Endometrial microvascular endothelial cells (primary cell): ENCODE data around the gene C2orf66. TPM values are rescaled to one million over a fixed set of nuclear protein-coding genes. Genes with fewer than 3 reads are reported as not detected.

Experiments
- in situ Hi-C: cut with HindIII; loops from 2 replicates; pipeline ENCODE4 v1.10.0; 2017; ENCODE audit warnings: low sequenced_read_pairs, low pct_unique_long_range_greater_than_20kb; ENCODE audit errors: inconsistent ontology term
- total RNA-seq: library from RNA; depleted of rRNA; stranded (reverse); fragments of >200 nt; gene quantifications from one replicate; pipeline ENCODE4 v1.2.3, GENCODE V29; 2015; ENCODE audit errors: inconsistent ontology term

Gene C2orf66
- total RNA-seq, 1 donor from 2014 or later, result 0.19 TPM

DNA sequence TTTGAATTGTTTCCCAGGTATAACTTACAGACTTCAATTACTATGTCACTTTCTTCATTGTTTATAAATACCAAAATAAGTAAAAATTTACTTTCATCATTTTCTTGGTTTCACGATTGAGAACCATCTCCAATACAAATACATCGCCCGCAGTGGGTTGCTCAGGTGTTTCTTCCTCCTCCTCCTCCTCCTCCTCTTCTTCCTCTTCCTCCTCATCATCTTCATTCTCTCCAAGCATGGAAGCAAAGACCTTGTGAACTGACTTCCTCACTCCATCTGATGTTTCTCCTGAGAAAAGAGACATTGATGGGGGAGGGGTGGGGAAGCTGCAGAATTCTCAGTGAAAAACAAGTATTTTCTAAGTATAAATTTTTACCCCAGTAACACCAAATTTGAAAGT, 16.3 kb downstream of the C2orf66 start:
- in situ Hi-C loops, result loop anchor here (25.0 kb wide), 1 partner anchor 706 kb away; no protein-coding TSS in a partner anchor

DNA sequence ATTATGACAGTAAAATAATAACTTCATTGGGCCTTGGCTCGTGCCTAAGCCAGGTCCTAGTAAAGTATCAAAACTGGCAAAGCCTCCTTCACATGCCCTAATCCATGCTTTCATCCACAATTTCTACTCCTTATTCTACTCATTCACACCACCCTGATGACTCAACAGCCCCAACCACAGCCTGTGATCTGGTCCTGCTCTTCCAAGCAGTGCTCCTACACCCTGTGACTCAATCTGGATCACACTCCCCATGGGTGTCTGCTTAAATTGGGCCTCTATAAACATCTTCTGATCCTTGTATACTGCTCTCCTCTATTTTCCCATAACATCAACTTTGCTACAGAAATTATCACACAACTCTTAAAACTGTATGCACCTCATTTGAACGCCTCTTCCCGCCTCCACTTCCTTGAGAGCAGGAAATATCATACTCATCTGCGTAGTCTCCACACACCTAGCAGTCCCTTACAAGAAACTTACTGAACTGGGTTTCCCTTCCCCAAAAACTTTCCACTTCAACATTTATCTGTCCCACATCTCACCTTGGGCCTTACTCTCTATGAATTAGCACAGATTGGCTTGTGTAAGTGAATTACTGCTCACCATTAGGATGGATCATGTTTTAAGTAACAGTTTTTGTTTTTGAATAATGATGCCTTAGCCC, 25.6 kb downstream of the C2orf66 start:
- in situ Hi-C loops, result loop anchor here (25.0 kb wide), 1 partner anchor 696 kb away; no protein-coding TSS in a partner anchor

GRCh38 chr2:196767101-196767500, 42.1 kb downstream of the C2orf66 start:
- in situ Hi-C loops, result no loop called here

GRCh38 chr2:196759378-196759706, 49.8 kb downstream of the C2orf66 start:
- in situ Hi-C loops, result no loop called here

GRCh38 chr2:196758474-196759377, 50.4 kb downstream of the C2orf66 start:
- in situ Hi-C loops, result no loop called here

Other genes starting within 250 kb of the C2orf66 start
- gene HECW2, start 215.8 kb downstream of the C2orf66 start, total RNA-seq, result 49.7 TPM
- gene CCDC150, start 169.6 kb downstream of the C2orf66 start, total RNA-seq, result 7.8 TPM
- 25.6 TPM for gene GTF3C3, start 9.7 kb downstream of the C2orf66 start, total RNA-seq
- gene PGAP1, start 117.4 kb upstream of the C2orf66 start, total RNA-seq, result 5.3 TPM